Sigmoid colon (tissue), 7 donors: Measurements from ENCODE around the gene LRRIQ1. TPM values are rescaled to one million over a fixed set of nuclear protein-coding genes. Genes with fewer than 3 reads are reported as not detected.

Source experiments
- DNase-seq: peaks from one replicate; pipeline ENCODE4 v3.0.0-alpha.2; 2019
- H3K27ac ChIP-seq, 4 donors: fragments of 200-600 bp; sonication (generic); one replicate each; pipeline ENCODE4 v1.5.1; 2016 to 2019; ENCODE audit warnings: mild to moderate bottlenecking in 1 of 4
- H3K27me3 ChIP-seq, 3 donors: fragments of 200-600 bp; sonication (generic); one replicate each; pipeline ENCODE4 v1.5.1; 2019; ENCODE audit warnings: mild to moderate bottlenecking in 1 of 3
- H3K36me3 ChIP-seq, 4 donors: fragments of 200-600 bp; sonication (generic); one replicate each; pipeline ENCODE4 v1.5.1; 2016 to 2019
- H3K4me1 ChIP-seq, 4 donors: fragments of 200-600 bp; sonication (generic); one replicate each; pipeline ENCODE4 v1.5.1; 2017 to 2019
- H3K4me3 ChIP-seq, 4 donors: fragments of 200-600 bp; sonication (generic); one replicate each; pipeline ENCODE4 v1.5.1; 2017 to 2019; ENCODE audit warnings: mild to moderate bottlenecking in 2 of 4, moderate library complexity in 1 of 4
- H3K9me3 ChIP-seq, 4 donors: fragments of 200-600 bp in 3 of 4; sonication (generic) in 3 of 4; one replicate each; pipeline versions ENCODE4 v1.5.1 to v1.6.1; 2013 to 2019
- EP300 ChIP-seq, 4 donors: sonication (generic); formaldehyde crosslinking; IDR thresholded peaks; one replicate each; pipeline ENCODE4 v1.6.1; 2017; ENCODE audit warnings: antibody characterized with exemption in 4 of 4
- POLR2A ChIP-seq, 2 donors: fragments of 450-650 bp; IDR thresholded peaks; one replicate each; pipeline ENCODE4 v1.6.1; 2016; ENCODE audit warnings: antibody characterized with exemption in 2 of 2, mild to moderate bottlenecking in 2 of 2, moderate library complexity in 2 of 2
- POLR2AphosphoS5 ChIP-seq, 4 donors: sonication (generic); formaldehyde crosslinking; IDR thresholded peaks; one replicate each; pipeline ENCODE4 v1.6.1; 2017; ENCODE audit warnings: antibody characterized with exemption in 4 of 4
- WGBS, 2 donors: extraction: QIAGEN DNeasy Blood & Tissue Kit; methylation state at CpG; one replicate each; pipeline ENCODE4 v1.1.7; 2013; 5-methylcytosine and 5-hydroxymethylcytosine counted together
- intact Hi-C: fragments of 100-400 bp; cut with DNase I; formaldehyde crosslinking; loops from one replicate; pipeline ENCODE4 v1.15.1; 2023
- polyA plus RNA-seq, 3 donors: library from polyadenylated mRNA; stranded (reverse); fragments of 200-250 nt; gene quantifications; one replicate each; pipeline ENCODE4 v1.2.3, GENCODE V29; 2013
- total RNA-seq, 4 donors: library from RNA; depleted of rRNA; stranded (reverse); fragments of >200 nt; gene quantifications; one replicate each; pipeline ENCODE4 v1.1.0, GENCODE V29; 2016
- TF ChIP-seq, protein P1 (sequence below), 4 experiments: fragments of 450-650 bp in 3 of 4; fragments of 200-600 bp in 1 of 4; IDR thresholded peaks; one replicate each; pipeline ENCODE4 v1.5.1; 2016 to 2019; ENCODE audit warnings: antibody characterized with exemption in 4 of 4, mild to moderate bottlenecking in 3 of 4, moderate library complexity in 2 of 4
- donor health status: healthy with polysubstance abuse.
- donor health status: Bipolar disorder and iron deficiency.
- donor health status: healthy.

The LRRIQ1 gene
- total and polyA plus RNA-seq, 7 donors = under 0.01 to 0.41 (median 0.19) TPM; not detected in 3

DNA sequence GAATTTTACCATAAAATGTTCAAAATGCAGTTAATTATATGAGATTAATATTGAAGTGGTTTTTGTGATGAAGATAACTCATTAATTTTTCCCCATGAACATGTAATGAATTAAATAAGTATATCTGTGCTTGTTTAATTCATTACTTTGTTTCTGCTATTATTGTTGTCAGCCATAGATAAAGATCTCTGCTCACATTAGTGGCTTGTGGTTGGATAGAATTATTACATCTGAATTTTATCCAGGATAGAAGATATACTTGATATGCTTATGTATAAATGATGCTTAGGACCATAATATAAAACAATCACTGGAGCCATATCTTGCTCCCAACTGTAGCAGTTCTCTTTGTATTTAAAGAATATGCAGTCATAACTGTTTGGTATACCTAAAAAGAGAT is 18.5 kb upstream of the LRRIQ1 start:
- no peak overlapping the region for H3K4me3 ChIP-seq

DNA sequence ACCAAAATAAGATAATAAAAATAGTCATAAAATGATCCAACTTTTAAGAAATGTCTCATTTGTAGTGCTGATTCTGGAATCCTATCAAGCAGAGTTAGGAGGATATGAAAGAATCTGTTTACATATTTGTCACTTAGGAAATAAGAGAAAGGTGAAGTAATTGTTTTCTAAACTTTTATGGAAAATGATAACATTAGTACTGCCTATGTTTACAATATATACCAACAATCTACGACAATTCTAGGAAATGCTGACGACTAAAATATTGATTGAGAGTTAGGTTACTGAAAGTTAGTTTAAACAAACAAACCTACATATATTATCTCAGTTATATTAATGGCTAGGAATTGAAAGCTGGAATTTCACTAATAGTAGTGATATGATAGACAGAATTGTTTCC is 18.1 kb upstream of the LRRIQ1 start:
- Histone ChIP-seq H3K36me3 (no peaks in the 10 kb centered on the region), H3K9me3 (no peaks in the 10 kb centered on the region), H3K4me1 (no peaks in the 10 kb centered on the region), H3K27ac (no peak overlapping the region), H3K4me3 (no peak overlapping the region), H3K27me3 (no peaks in the 10 kb centered on the region)
- TF ChIP-seq EP300 (IDR thresholded peaks at IDR 0.05) (no peak), POLR2A (IDR thresholded peaks at IDR 0.05) (no peak), POLR2AphosphoS5 (IDR thresholded peaks at IDR 0.05) (no peak)
- TF ChIP-seq, protein P1, sequence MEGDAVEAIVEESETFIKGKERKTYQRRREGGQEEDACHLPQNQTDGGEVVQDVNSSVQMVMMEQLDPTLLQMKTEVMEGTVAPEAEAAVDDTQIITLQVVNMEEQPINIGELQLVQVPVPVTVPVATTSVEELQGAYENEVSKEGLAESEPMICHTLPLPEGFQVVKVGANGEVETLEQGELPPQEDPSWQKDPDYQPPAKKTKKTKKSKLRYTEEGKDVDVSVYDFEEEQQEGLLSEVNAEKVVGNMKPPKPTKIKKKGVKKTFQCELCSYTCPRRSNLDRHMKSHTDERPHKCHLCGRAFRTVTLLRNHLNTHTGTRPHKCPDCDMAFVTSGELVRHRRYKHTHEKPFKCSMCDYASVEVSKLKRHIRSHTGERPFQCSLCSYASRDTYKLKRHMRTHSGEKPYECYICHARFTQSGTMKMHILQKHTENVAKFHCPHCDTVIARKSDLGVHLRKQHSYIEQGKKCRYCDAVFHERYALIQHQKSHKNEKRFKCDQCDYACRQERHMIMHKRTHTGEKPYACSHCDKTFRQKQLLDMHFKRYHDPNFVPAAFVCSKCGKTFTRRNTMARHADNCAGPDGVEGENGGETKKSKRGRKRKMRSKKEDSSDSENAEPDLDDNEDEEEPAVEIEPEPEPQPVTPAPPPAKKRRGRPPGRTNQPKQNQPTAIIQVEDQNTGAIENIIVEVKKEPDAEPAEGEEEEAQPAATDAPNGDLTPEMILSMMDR (IDR thresholded peaks at IDR 0.05) = no peak
- 54 to 76% methylated on average over 2 of the region's 2 CpGs for WGBS, 2 donors
- intact Hi-C loops = no loop called here
- no peak for DNase-seq

More for the DNA sequence above, 18.5 kb upstream of the LRRIQ1 start:
- TF ChIP-seq POLR2A (IDR thresholded peaks at IDR 0.05) (no peak), POLR2AphosphoS5 (IDR thresholded peaks at IDR 0.05) (no peak), EP300 (IDR thresholded peaks at IDR 0.05) (no peak)
- TF ChIP-seq, protein P1 (IDR thresholded peaks at IDR 0.05) = no peak
- no peak for DNase-seq
- no peaks in the 10 kb centered on the region for H3K36me3 ChIP-seq
- H3K27ac ChIP-seq = no peak overlapping the region
- no peaks in the 10 kb centered on the region for H3K27me3 ChIP-seq
- no peaks in the 10 kb centered on the region for H3K4me1 ChIP-seq
- no peaks in the 10 kb centered on the region for H3K9me3 ChIP-seq
- intact Hi-C loops = no loop called here

DNA sequence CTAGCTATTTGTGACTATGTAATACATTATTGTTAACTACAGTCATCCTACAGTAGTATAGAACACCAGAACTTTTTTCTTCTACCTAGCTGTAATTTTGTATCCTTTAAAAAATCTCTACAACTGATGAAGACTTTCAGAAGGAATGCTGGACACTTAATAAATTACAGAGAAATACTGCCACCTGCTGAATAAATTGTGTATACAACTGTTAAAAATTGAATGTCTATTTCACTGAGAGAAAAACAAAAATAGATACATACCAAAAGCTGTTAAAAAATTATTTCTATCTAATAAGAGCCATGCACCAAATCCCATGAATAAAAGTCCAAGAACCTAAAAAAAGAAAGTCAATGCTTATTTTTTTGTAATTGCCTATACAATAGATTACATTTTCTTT is 6.7 kb upstream of the LRRIQ1 start:
- DNase-seq = no peak
- H3K27me3 ChIP-seq = no peaks in the 10 kb centered on the region
- H3K4me3 ChIP-seq = no peak overlapping the region
- TF ChIP-seq EP300 (IDR thresholded peaks at IDR 0.05) = no peak
- no peak for TF ChIP-seq POLR2AphosphoS5 (IDR thresholded peaks at IDR 0.05)
- TF ChIP-seq, protein P1 (IDR thresholded peaks at IDR 0.05) = peak in 3 of 4 experiments; percentile 24 to 44 (median 40)
- no peak overlapping the region for H3K27ac ChIP-seq
- intact Hi-C loops = no loop called here
- H3K36me3 ChIP-seq = no peaks in the 10 kb centered on the region
- H3K4me1 ChIP-seq = no peaks in the 10 kb centered on the region
- H3K9me3 ChIP-seq = no peaks in the 10 kb centered on the region

DNA sequence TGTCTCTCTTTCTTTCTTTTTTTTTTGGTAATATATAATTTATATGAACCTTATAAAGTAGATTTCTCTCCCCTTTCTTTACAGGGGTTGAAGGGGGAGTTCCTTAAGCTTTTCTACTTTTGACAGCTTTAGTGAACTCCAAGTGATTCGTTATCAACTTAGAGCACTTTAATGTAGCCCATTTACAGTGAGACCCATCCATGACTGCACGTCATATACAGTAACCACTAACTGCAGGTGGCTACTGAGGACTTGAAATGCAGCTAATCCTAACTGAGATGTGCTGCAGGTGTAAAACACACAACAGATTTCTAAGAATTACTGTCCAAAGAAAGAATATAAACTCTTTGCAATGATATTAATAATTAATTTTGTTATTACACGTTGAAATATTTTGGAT is 582 bp downstream of the LRRIQ1 start:
- TF ChIP-seq, protein P1 (IDR thresholded peaks at IDR 0.05) = no peak
- TF ChIP-seq POLR2AphosphoS5 (IDR thresholded peaks at IDR 0.05) = no peak
- TF ChIP-seq POLR2A (IDR thresholded peaks at IDR 0.05) = no peak
- TF ChIP-seq EP300 (IDR thresholded peaks at IDR 0.05) = no peak
- intact Hi-C loops = no loop called here
- WGBS, 2 donors = 8 to 11% methylated on average over 3 of the region's 3 CpGs
- peaks cover 0 to 5% (median 2%) of the 10 kb centered on the region in 4 donors for H3K4me1 ChIP-seq
- peak overlapping the region in 1 of 4 donors; percentile 17 for H3K27ac ChIP-seq
- H3K4me3 ChIP-seq = peak overlapping the region; percentile 39 to 60 (median 52)
- no peaks in the 10 kb centered on the region for H3K9me3 ChIP-seq
- H3K27me3 ChIP-seq = no peaks in the 10 kb centered on the region
- H3K36me3 ChIP-seq = no peaks in the 10 kb centered on the region
- DNase-seq = no peak

DNA sequence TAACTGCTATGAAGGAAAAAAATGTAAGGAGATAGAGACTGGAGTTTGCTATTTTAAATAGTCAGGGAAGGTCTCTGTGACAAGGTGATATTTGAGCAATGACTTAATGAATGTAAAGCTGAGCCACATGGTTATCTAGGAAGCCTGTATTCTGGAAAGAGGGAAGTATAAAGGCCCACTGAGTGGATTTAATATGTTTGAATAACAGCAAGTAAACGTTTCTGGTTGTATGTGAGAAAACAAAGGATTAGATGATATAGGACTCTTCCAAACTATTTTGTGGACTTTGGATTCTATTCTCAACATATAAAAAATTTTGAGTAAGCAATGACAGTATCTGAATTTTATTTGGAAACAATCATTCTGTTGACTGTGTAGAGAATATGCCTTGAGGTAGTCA is 5.2 kb downstream of the LRRIQ1 start:
- Histone ChIP-seq H3K36me3 (no peaks in the 10 kb centered on the region), H3K4me1 (peaks cover 0 to 5% (median 2%) of the 10 kb centered on the region in 4 donors), H3K4me3 (no peak overlapping the region), H3K27ac (no peak overlapping the region), H3K9me3 (no peaks in the 10 kb centered on the region), H3K27me3 (no peaks in the 10 kb centered on the region)
- no peak for DNase-seq
- intact Hi-C loops = no loop called here
- 8 to 21% methylated on average over 1 of the region's 1 CpG for WGBS, 2 donors
- no peak for TF ChIP-seq POLR2A (IDR thresholded peaks at IDR 0.05)
- TF ChIP-seq, protein P1 (IDR thresholded peaks at IDR 0.05) = no peak
